ENCODE results near the gene NBPF12. TPM values are rescaled to one million over a fixed set of nuclear protein-coding genes. Genes with fewer than 3 reads are reported as not detected.
"Not testable (repeated sequence)": the region's sequence is repeated elsewhere in the genome, so short reads cannot be mapped to it uniquely, and the experiment has no call there.

The NBPF12 gene
- total RNA-seq, 1 experiment from 2014 or later = 8.0 TPM

GRCh38 chr1:146989455-146989854, 51.3 kb downstream of the NBPF12 start:
- H3K23me2 ChIP-seq (ENCODE audit: insufficient read length, low read depth, low read length, poor library complexity, severe bottlenecking); H2AK5ac ChIP-seq (ENCODE audit: insufficient read length, low read length); H4K20me1 ChIP-seq (ENCODE audit: control insufficient read depth, insufficient read depth, insufficient read length); H3K27me3 ChIP-seq (ENCODE audit: insufficient read depth, low read length); H3K56ac ChIP-seq (ENCODE audit: insufficient read length, low read depth, low read length); H3K14ac ChIP-seq (ENCODE audit: insufficient read depth, low read length); H2BK15ac ChIP-seq (ENCODE audit: low read depth, low read length); H4K8ac ChIP-seq (replicated peaks; ENCODE audit: insufficient read length, low read depth, low read length); H3K4ac ChIP-seq (ENCODE audit: low read depth, low read length); H3K23ac ChIP-seq (ENCODE audit: insufficient read length, low read depth, low read length); DNase-seq; H2BK5ac ChIP-seq (ENCODE audit: insufficient read length, low read length); H3K79me1 ChIP-seq (ENCODE audit: insufficient read depth, low read depth, low read length, poor library complexity, severe bottlenecking); H2BK12ac ChIP-seq (ENCODE audit: insufficient read length, low read depth, low read length); H3T11ph ChIP-seq (ENCODE audit: low read length); H3K9ac ChIP-seq (ENCODE audit: extremely low read depth, insufficient read length, low read length); H3K9me3 Mint-ChIP-seq; H3K4me1 Mint-ChIP-seq; H3K4me1 ChIP-seq (ENCODE audit: insufficient read depth, low read length); H3K27ac ChIP-seq (ENCODE audit: insufficient read length, low read depth, low read length); H3K79me2 ChIP-seq (ENCODE audit: insufficient read depth, low read length); H3K27me3 Mint-ChIP-seq (ENCODE audit: low read depth); H2BK20ac ChIP-seq (ENCODE audit: low read depth, low read length, poor library complexity, severe bottlenecking); H3K27ac Mint-ChIP-seq; H4K91ac ChIP-seq (ENCODE audit: insufficient read length, low read depth, low read length); H4K5ac ChIP-seq (ENCODE audit: insufficient read length, low read depth, low read length); H3K18ac ChIP-seq (ENCODE audit: insufficient read length, low read depth, low read length); H2AFZ ChIP-seq (ENCODE audit: low read length); H3K4me3 Mint-ChIP-seq; H3K4me2 ChIP-seq (ENCODE audit: insufficient read depth, insufficient read length, low read length); H3K9me3 ChIP-seq (ENCODE audit: control insufficient read depth, low read depth, low read length); H2BK120ac ChIP-seq (ENCODE audit: low read depth, low read length, poor library complexity, severe bottlenecking): not testable (repeated sequence)
- no CpG with 5 or more reads among the region's 3 CpGs for WGBS (ENCODE audit: extremely low coverage, insufficient read length, low lambda C conversion rate)
- H3K36me3 Mint-ChIP-seq (ENCODE audit: insufficient read depth in 1 of 3, low read depth in 3 of 3) = peaks cover 9 to 16% (median 14%) of the 10 kb centered on the region in 3 experiments

DNA sequence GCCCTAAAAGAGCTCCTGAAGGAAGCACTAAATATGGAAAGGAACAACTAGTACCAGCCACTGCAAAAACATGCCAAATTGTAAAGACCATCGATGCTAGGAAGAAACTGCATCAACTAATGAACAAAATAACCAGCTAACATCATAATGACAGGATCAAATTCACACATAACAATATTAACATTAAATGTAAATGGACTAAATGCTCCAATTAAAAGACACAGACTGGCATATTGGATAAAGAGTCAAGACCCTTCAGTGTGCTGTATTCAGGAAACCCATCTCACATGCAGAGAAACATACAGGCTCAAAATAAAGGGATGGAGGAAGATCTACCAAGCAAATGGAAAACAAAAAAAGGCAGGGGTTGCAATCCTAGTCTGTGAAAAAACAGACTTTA, 70.4 kb downstream of the NBPF12 start:
- H3K23ac ChIP-seq (ENCODE audit: insufficient read length, low read depth, low read length); H3K27ac Mint-ChIP-seq; H3K4ac ChIP-seq (ENCODE audit: low read depth, low read length); H3K14ac ChIP-seq (ENCODE audit: insufficient read depth, low read length); H2AK5ac ChIP-seq (ENCODE audit: insufficient read length, low read length); H3K4me1 Mint-ChIP-seq; H3K4me1 ChIP-seq (ENCODE audit: insufficient read depth, low read length); H3K4me3 Mint-ChIP-seq; H3K18ac ChIP-seq (ENCODE audit: insufficient read length, low read depth, low read length); H3K27ac ChIP-seq (ENCODE audit: insufficient read length, low read depth, low read length); H3T11ph ChIP-seq (ENCODE audit: low read length); H3K23me2 ChIP-seq (ENCODE audit: insufficient read length, low read depth, low read length, poor library complexity, severe bottlenecking); H4K91ac ChIP-seq (ENCODE audit: insufficient read length, low read depth, low read length); H2BK120ac ChIP-seq (ENCODE audit: low read depth, low read length, poor library complexity, severe bottlenecking); H2BK20ac ChIP-seq (ENCODE audit: low read depth, low read length, poor library complexity, severe bottlenecking); H4K8ac ChIP-seq (replicated peaks; ENCODE audit: insufficient read length, low read depth, low read length); DNase-seq; H4K20me1 ChIP-seq (ENCODE audit: control insufficient read depth, insufficient read depth, insufficient read length); H3K79me2 ChIP-seq (ENCODE audit: insufficient read depth, low read length); H3K9me3 ChIP-seq (ENCODE audit: control insufficient read depth, low read depth, low read length); H4K5ac ChIP-seq (ENCODE audit: insufficient read length, low read depth, low read length); H2BK12ac ChIP-seq (ENCODE audit: insufficient read length, low read depth, low read length); H3K36me3 Mint-ChIP-seq (ENCODE audit: insufficient read depth in 1 of 3, low read depth in 3 of 3); H3K9ac ChIP-seq (ENCODE audit: extremely low read depth, insufficient read length, low read length); H3K56ac ChIP-seq (ENCODE audit: insufficient read length, low read depth, low read length); H3K79me1 ChIP-seq (ENCODE audit: insufficient read depth, low read depth, low read length, poor library complexity, severe bottlenecking); H2BK5ac ChIP-seq (ENCODE audit: insufficient read length, low read length); H3K4me2 ChIP-seq (ENCODE audit: insufficient read depth, insufficient read length, low read length); H3K27me3 ChIP-seq (ENCODE audit: insufficient read depth, low read length); H2BK15ac ChIP-seq (ENCODE audit: low read depth, low read length); H2AFZ ChIP-seq (ENCODE audit: low read length): not testable (repeated sequence)
- Mint-ChIP-seq H3K27me3 (ENCODE audit: low read depth) (peaks cover 20% of the 10 kb centered on the region), H3K9me3 (peaks cover 7 to 18% of the 10 kb centered on the region in 2 experiments)
- WGBS (ENCODE audit: extremely low coverage, insufficient read length, low lambda C conversion rate) = no CpG with 5 or more reads among the region's 1 CpG
